Ascending aorta (tissue), 2 donors: Measurements from ENCODE around the gene MAEA. TPM values are rescaled to one million over a fixed set of nuclear protein-coding genes. Genes with fewer than 3 reads are reported as not detected.

Experiments
- DNase-seq, 2 donors: peaks; one replicate each; pipeline ENCODE4 v3.0.0-alpha.2; 2019; ENCODE audit warnings: low spot score in 2 of 2
- H3K27ac ChIP-seq, 2 donors: fragments of 200-600 bp; sonication (generic); one replicate each; pipeline ENCODE4 v1.5.1; 2016 to 2017; ENCODE audit warnings: mild to moderate bottlenecking in 1 of 2
- H3K27me3 ChIP-seq: fragments of 200-600 bp; sonication (generic); one replicate; pipeline ENCODE4 v1.5.1; 2017
- H3K36me3 ChIP-seq, 2 donors: fragments of 200-600 bp; sonication (generic); one replicate each; pipeline ENCODE4 v1.5.1; 2016
- H3K4me1 ChIP-seq, 2 donors: fragments of 200-600 bp; sonication (generic); one replicate each; pipeline ENCODE4 v1.5.1; 2016 to 2017; ENCODE audit warnings: mild to moderate bottlenecking in 1 of 2
- H3K4me3 ChIP-seq, 2 donors: fragments of 200-600 bp; sonication (generic); one replicate each; pipeline ENCODE4 v1.5.1; 2016 to 2017; ENCODE audit warnings: mild to moderate bottlenecking in 1 of 2
- H3K9me3 ChIP-seq, 2 donors: fragments of 200-600 bp; sonication (generic); one replicate each; pipeline ENCODE4 v1.5.1; 2016
- intact Hi-C: fragments of 100-400 bp; cut with DNase I; formaldehyde crosslinking; loops from one replicate; pipeline ENCODE4 v1.15.1; 2023
- total RNA-seq: library from RNA; depleted of rRNA; stranded (reverse); fragments of >200 nt; gene quantifications from one replicate; pipeline ENCODE4 v1.1.0, GENCODE V29; 2016
- TF ChIP-seq, protein P1 (sequence below), 3 experiments: fragments of 200-600 bp in 2 of 3; fragments of 450-650 bp in 1 of 3; sonication (generic) in 2 of 3; IDR thresholded peaks; one replicate each; pipeline ENCODE4 v1.5.1; 2016 to 2019; ENCODE audit warnings: antibody characterized with exemption in 3 of 3, mild to moderate bottlenecking in 1 of 3, moderate library complexity in 1 of 3

The MAEA gene
- total RNA-seq, 1 donor from 2014 or later, result 56.3 TPM

- DNase-seq, result no peak
- intact Hi-C loops, result no loop called here
- H3K27me3 ChIP-seq, result no peaks in the 10 kb centered on the region
- H3K9me3 ChIP-seq, result no peaks in the 10 kb centered on the region
- TF ChIP-seq, protein P1, sequence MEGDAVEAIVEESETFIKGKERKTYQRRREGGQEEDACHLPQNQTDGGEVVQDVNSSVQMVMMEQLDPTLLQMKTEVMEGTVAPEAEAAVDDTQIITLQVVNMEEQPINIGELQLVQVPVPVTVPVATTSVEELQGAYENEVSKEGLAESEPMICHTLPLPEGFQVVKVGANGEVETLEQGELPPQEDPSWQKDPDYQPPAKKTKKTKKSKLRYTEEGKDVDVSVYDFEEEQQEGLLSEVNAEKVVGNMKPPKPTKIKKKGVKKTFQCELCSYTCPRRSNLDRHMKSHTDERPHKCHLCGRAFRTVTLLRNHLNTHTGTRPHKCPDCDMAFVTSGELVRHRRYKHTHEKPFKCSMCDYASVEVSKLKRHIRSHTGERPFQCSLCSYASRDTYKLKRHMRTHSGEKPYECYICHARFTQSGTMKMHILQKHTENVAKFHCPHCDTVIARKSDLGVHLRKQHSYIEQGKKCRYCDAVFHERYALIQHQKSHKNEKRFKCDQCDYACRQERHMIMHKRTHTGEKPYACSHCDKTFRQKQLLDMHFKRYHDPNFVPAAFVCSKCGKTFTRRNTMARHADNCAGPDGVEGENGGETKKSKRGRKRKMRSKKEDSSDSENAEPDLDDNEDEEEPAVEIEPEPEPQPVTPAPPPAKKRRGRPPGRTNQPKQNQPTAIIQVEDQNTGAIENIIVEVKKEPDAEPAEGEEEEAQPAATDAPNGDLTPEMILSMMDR (IDR thresholded peaks at IDR 0.05), result no peak
- no peak overlapping the region for H3K4me3 ChIP-seq
- H3K27ac ChIP-seq, result no peak overlapping the region
- no peaks in the 10 kb centered on the region for H3K36me3 ChIP-seq
- no peaks in the 10 kb centered on the region for H3K4me1 ChIP-seq
Measured at GRCh38 chr4:1285151-1285789, 4.4 kb upstream of the MAEA start.

- no peak overlapping the region for H3K27ac ChIP-seq
- H3K36me3 ChIP-seq, result no peaks in the 10 kb centered on the region
- no peak for DNase-seq
- H3K4me1 ChIP-seq, result peaks cover 5 to 6% of the 10 kb centered on the region in 2 donors
- H3K27me3 ChIP-seq, result no peaks in the 10 kb centered on the region
- intact Hi-C loops, result no loop called here
- H3K4me3 ChIP-seq, result no peak overlapping the region
- no peaks in the 10 kb centered on the region for H3K9me3 ChIP-seq
- TF ChIP-seq, protein P1 (IDR thresholded peaks at IDR 0.05), result peak in 1 of 3 experiments; percentile 17
Measured at GRCh38 chr4:1285790-1286553, 3.7 kb upstream of the MAEA start.

- H3K27ac ChIP-seq, result peak overlapping the region; percentile 61 to 67
- H3K9me3 ChIP-seq, result no peaks in the 10 kb centered on the region
- H3K4me3 ChIP-seq, result peak overlapping the region; percentile 86 to 96
- no peaks in the 10 kb centered on the region for H3K36me3 ChIP-seq
- intact Hi-C loops, result loop anchor here (1.0 kb wide), 4 partner anchors 21 to 121 kb away; no protein-coding TSS in a partner anchor
- no peaks in the 10 kb centered on the region for H3K27me3 ChIP-seq
- DNase-seq, result no peak
- peaks cover 9 to 24% of the 10 kb centered on the region in 2 donors for H3K4me1 ChIP-seq
- TF ChIP-seq, protein P1 (IDR thresholded peaks at IDR 0.05), result no peak
Measured at GRCh38 chr4:1288786-1289185, 905 bp upstream of the MAEA start.

DNA sequence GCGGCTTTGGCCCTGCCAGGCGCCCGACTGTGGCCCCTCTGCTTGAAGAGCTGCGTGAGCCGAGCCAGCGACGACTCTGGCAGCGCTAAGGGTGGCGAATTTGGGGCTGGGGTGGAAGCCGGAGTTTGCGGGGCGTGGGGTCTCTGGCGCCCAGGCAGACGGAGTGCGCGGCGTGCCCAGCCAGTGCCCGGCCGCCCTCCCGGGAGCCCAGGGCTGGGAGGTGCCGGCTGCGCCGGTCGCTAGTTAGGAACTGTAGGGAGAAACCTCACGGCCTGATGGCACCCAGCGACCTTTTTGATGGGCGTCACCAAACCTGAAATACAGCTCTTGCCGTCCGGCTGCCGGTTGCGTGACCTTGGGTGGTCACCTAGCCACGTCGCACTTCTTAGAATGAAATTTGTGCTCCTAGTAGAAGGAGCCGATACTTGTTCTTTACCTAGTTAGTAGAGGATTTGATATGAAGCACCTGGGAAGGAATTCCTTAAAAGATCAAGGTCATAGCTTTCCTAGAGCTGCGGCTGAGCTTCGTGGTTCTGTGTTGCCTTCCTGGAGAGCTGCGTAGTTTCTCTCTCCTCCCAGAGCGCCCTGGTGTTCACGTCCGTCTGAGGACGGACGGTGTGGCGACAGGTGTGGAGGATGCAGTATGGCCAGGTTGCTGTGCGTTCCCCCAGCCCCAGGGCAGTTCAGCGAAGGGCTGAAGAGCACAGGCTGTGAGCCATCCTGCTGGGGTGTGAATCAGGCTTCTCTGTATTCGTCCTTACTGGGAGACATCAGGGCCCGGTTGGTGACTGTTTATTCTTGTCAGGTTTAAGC, 680 bp downstream of the MAEA start:
- H3K4me1 ChIP-seq, result peaks cover 13 to 34% of the 10 kb centered on the region in 2 donors
- H3K27ac ChIP-seq, result peak overlapping the region; percentile 67 to 77

DNA sequence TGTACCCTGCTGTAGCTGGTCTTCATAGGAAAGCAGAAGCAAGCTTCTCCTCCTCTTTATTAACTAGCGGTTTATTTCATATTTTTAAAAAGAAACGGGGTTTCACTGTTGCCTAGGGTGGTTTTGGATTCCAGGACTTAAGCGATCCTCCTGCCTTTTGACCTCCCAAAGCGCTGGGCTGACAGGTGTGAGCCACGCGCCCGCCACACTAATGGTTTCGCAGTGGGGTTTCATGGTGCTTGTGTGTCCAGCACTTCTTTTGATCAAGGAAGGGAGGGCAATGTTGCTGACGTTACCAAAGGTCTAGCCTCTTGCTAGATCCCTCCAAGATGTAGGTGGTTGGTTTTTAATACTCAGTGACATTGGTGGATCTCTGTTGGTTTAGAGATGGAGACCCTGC, 1.4 kb downstream of the MAEA start:
- Histone ChIP-seq H3K4me3 (peak overlapping the region; percentile 86 to 96), H3K27me3 (no peaks in the 10 kb centered on the region), H3K36me3 (no peaks in the 10 kb centered on the region), H3K9me3 (no peaks in the 10 kb centered on the region), H3K27ac (peak overlapping the region in 1 of 2 donors; percentile 67), H3K4me1 (peaks cover 13 to 35% of the 10 kb centered on the region in 2 donors)
- no peak for DNase-seq
- intact Hi-C loops, result no loop called here
- TF ChIP-seq, protein P1 (IDR thresholded peaks at IDR 0.05), result no peak

More for the DNA sequence above, 680 bp downstream of the MAEA start:
- Histone ChIP-seq H3K27me3 (no peaks in the 10 kb centered on the region), H3K4me3 (peak overlapping the region; percentile 86 to 96), H3K36me3 (no peaks in the 10 kb centered on the region), H3K9me3 (no peaks in the 10 kb centered on the region)
- intact Hi-C loops, result no loop called here
- DNase-seq, result no peak
- TF ChIP-seq, protein P1 (IDR thresholded peaks at IDR 0.05), result no peak
